K562 (cell line): Measurements from ENCODE around the gene TMEM203. TPM values are rescaled to one million over a fixed set of nuclear protein-coding genes. Genes with fewer than 3 reads are reported as not detected.

Experiments
- ARID3B ChIP-seq: fragments of 250-450 bp; sonication (Bioruptor Pico); IDR thresholded peaks from 2 replicates; pipeline ENCODE4 v1.4.0; 2020; ENCODE audit warnings: borderline replicate concordance
- ELK1 ChIP-seq: sonication (generic); formaldehyde crosslinking; IDR thresholded peaks from 2 replicates; pipeline ENCODE4 v1.8.1; 2022; ENCODE audit warnings: missing genetic modification reagents
- ERF ChIP-seq: fragments of 450-650 bp; formaldehyde crosslinking; IDR thresholded peaks from 2 replicates; pipeline ENCODE4 v1.4.0; 2020; ENCODE audit warnings: mild to moderate bottlenecking, mixed read lengths
- GATAD2A ChIP-seq: fragments of 450-650 bp; IDR thresholded peaks from 2 replicates; pipeline ENCODE4 v1.6.1; 2017
- LARP7 ChIP-seq: fragments of 450-650 bp; IDR thresholded peaks from 2 replicates; pipeline ENCODE4 v1.6.1; 2016
- NEUROD1 ChIP-seq: fragments of 150-350 bp; IDR thresholded peaks from 2 replicates; pipeline ENCODE4 v1.6.1; 2014; ENCODE audit warnings: borderline replicate concordance, low read length, low read depth; ENCODE audit not compliant: partially characterized antibody
- RBM17 ChIP-seq: fragments of 200-400 bp; formaldehyde crosslinking; IDR thresholded peaks from 2 replicates; pipeline ENCODE4 v1.6.1; 2017; ENCODE audit warnings: low read depth, mild to moderate bottlenecking, low read length, borderline replicate concordance
- SFPQ ChIP-seq: fragments of 200-400 bp; formaldehyde crosslinking; IDR thresholded peaks from 2 replicates; pipeline ENCODE4 v1.6.1; 2017; ENCODE audit warnings: mild to moderate bottlenecking, low read depth, low read length, moderate library complexity
- SMAD1 ChIP-seq: fragments of 150-350 bp; IDR thresholded peaks from 2 replicates; pipeline ENCODE4 v1.6.1; 2014; ENCODE audit warnings: low read length, low read depth; ENCODE audit not compliant: partially characterized antibody
- SMARCE1 ChIP-seq: fragments of 450-650 bp; IDR thresholded peaks from 2 replicates; pipeline ENCODE4 v1.7.1; 2016; ENCODE audit warnings: mild to moderate bottlenecking
- TEAD4 ChIP-seq, 2 experiments: sonication (generic) in 1 of 2; formaldehyde crosslinking in 1 of 2; IDR thresholded peaks; 2 replicates each; pipeline versions ENCODE4 v1.6.1 to v1.8.0; 2012 to 2022; ENCODE audit warnings: borderline replicate concordance in 1 of 2, inconsistent platforms in 1 of 2, low read length in 1 of 2, mild to moderate bottlenecking in 1 of 2, missing genetic modification reagents in 1 of 2
- ZHX1 ChIP-seq: fragments of 150-350 bp; conservative IDR thresholded peaks from 2 replicates; pipeline ENCODE4 v1.6.1; 2014; ENCODE audit warnings: low read length
- ZKSCAN8 ChIP-seq: fragments of 200-800 bp; sonication (Bioruptor generic); IDR thresholded peaks from 2 replicates; pipeline ENCODE4 v1.6.1; 2016; ENCODE audit warnings: missing genetic modification characterization, missing compliant biosample characterization
- ZNF23 ChIP-seq: fragments of 250-450 bp; sonication (Bioruptor Pico); IDR thresholded peaks from 2 replicates; pipeline ENCODE4 v1.4.0; 2020; ENCODE audit warnings: mild to moderate bottlenecking
- ZNF431 ChIP-seq: sonication (generic); formaldehyde crosslinking; IDR thresholded peaks from 2 replicates; pipeline ENCODE4 v1.8.0; 2022; ENCODE audit warnings: mild to moderate bottlenecking, missing genetic modification reagents
- ZNF518B ChIP-seq: fragments of 250-450 bp; sonication (Bioruptor Pico); IDR thresholded peaks from 2 replicates; pipeline ENCODE4 v1.5.0; 2021; ENCODE audit warnings: mild to moderate bottlenecking, moderate library complexity
- polyA plus RNA-seq, 8 experiments: library from polyadenylated mRNA; depleted of rRNA in 4 of 8; stranded (reverse) in 5 of 8; unstranded in 3 of 8; fragments of >200 nt; fragmentation: Nextera tagmentation in 2 of 8; fragmentation: Illumina TruSeq in 1 of 8; extraction: Ambion mirVana in 2 of 8; extraction: Trizol in 1 of 8; gene quantifications; 2 replicates each; pipeline versions ENCODE4 v1.2.1 to v1.2.3, GENCODE V29; 2011 to 2014; ENCODE audit warnings: inconsistent platforms in 1 of 8, missing spikeins in 1 of 8
- total RNA-seq, 7 experiments: library from RNA; depleted of rRNA in 6 of 7; stranded (reverse); fragments of >200 nt in 6 of 7; fragmentation: Illumina TruSeq in 2 of 7; extraction: Trizol in 2 of 7; gene quantifications; 2 replicates each; pipeline versions ENCODE4 v1.2.1 to v1.2.3, GENCODE V29; 2011 to 2021; ENCODE audit warnings: low replicate concordance in 1 of 7

The TMEM203 gene
- total and polyA plus RNA-seq, 9 of the 15 experiments (the other 6 are each of a cell fraction or from before 2014, with no cell fraction given), result 8.8 to 59.5 (median 37.6) TPM

GRCh38 chr9:137240841-137241489 lies 35.5 kb upstream of the TMEM203 start, which contains the start of gene TUBB4B (continued):
- TF ChIP-seq ZKSCAN8 (CRISPR knock-in tag), result no peak
- TF ChIP-seq TEAD4 (IDR thresholded peaks at IDR 0.05; ENCODE audit: low read length), result no peak
- TF ChIP-seq TEAD4 (CRISPR knock-in tag; IDR thresholded peaks at IDR 0.05; ENCODE audit: borderline replicate concordance), result no peak
- TF ChIP-seq LARP7, result no peak
- peak; percentile 92 for TF ChIP-seq SMAD1
- no peak for TF ChIP-seq SFPQ
- no peak for TF ChIP-seq ZNF23 (CRISPR knock-in tag)
- no peak for TF ChIP-seq RBM17
- TF ChIP-seq SMARCE1, result no peak
- TF ChIP-seq GATAD2A, result no peak
- peak; percentile 100 for TF ChIP-seq NEUROD1
- peak; percentile 88 for TF ChIP-seq ERF (CRISPR knock-in tag)
- no peak for TF ChIP-seq ARID3B (CRISPR knock-in tag)
- no peak for TF ChIP-seq ZHX1
- TF ChIP-seq ELK1, result no peak
- no peak for TF ChIP-seq ZNF431 (CRISPR knock-in tag)
- TF ChIP-seq ZNF518B (CRISPR knock-in tag), result no peak
